Right lobe of liver (tissue), 6 donors: Measurements from ENCODE around the gene LETM1. TPM values are rescaled to one million over a fixed set of nuclear protein-coding genes. Genes with fewer than 3 reads are reported as not detected.

Experiments
- ATAC-seq, 4 donors: fragments of 200-7000 bp; cut with Tn5 transposase; one replicate each; pipeline ENCODE4 v1.9.1; 2020; ENCODE audit warnings: mild to moderate bottlenecking in 4 of 4, moderate library complexity in 4 of 4
- DNase-seq, 3 donors: peaks; one replicate each; pipeline ENCODE4 v3.0.0-alpha.2; 2020
- H3K27ac ChIP-seq, 3 donors: fragments of 200-600 bp; one replicate each; pipeline ENCODE4 v1.8.0; 2022
- H3K27me3 ChIP-seq, 2 donors: fragments of 200-600 bp; one replicate each; pipeline ENCODE4 v1.8.0; 2022
- H3K36me3 ChIP-seq, 4 donors: fragments of 200-600 bp; sonication (generic) in 1 of 4; one replicate each; pipeline versions ENCODE4 v1.5.1 to v1.8.0; 2017 to 2022; ENCODE audit warnings: control low read depth in 1 of 4
- H3K4me1 ChIP-seq, 4 donors: fragments of 200-600 bp; sonication (generic) in 1 of 4; one replicate each; pipeline versions ENCODE4 v1.5.1 to v1.8.0; 2017 to 2022; ENCODE audit warnings: control low read depth in 1 of 4
- H3K4me3 ChIP-seq, 3 donors: fragments of 200-600 bp; one replicate each; pipeline ENCODE4 v1.8.0; 2022
- H3K9me3 ChIP-seq, 4 donors: fragments of 200-600 bp; sonication (generic) in 1 of 4; one replicate each; pipeline versions ENCODE4 v1.5.1 to v1.8.0; 2017 to 2022; ENCODE audit warnings: control low read depth in 1 of 4
- POLR2A ChIP-seq: fragments of 450-650 bp; IDR thresholded peaks from one replicate; pipeline ENCODE4 v1.6.1; 2017; ENCODE audit warnings: antibody characterized with exemption, mild to moderate bottlenecking
- WGBS: methylation state at CpG from one replicate; pipeline ENCODE4 v1.1.6; 2018; ENCODE audit warnings: low coverage, low lambda C conversion rate; ENCODE audit not compliant: insufficient coverage; ENCODE audit errors: missing lambda C conversion rate; 5-methylcytosine and 5-hydroxymethylcytosine counted together
- intact Hi-C, 2 donors: fragments of 100-400 bp; cut with DNase I; formaldehyde crosslinking; loops; one replicate each; pipeline versions ENCODE4 v1.11.2 to v1.14.1; 2022
- total RNA-seq, 6 experiments: library from RNA; depleted of rRNA in 2 of 6; stranded (reverse); fragments of >200 nt in 2 of 6; fragmentation: NEBNext Ultra II Directional in 3 of 6; extraction: Animal tissue kit (Norgen Biotek cat#: 25700) in 3 of 6; gene quantifications; one replicate each; pipeline versions ENCODE4 v1.1.0 to v1.2.4, GENCODE V29; 2016 to 2023
- TF ChIP-seq, protein P1 (sequence below), 4 donors: fragments of 200-600 bp in 3 of 4; fragments of 450-650 bp in 1 of 4; IDR thresholded peaks; one replicate each; pipeline versions ENCODE4 v1.5.1 to v1.8.0; 2016 to 2022; ENCODE audit warnings: antibody characterized with exemption in 4 of 4, mild to moderate bottlenecking in 2 of 4
- donor health status: DM: no; HTN: yes; CAD: no.
- donor health status: DM: no; HTN: no; CAD: no.
- donor health status: DM: no; HTN: no; CAD: no.
- donor health status: DM: no; HTN: yes; CAD: no.
- donor health status: DM: no; HTN: yes; CAD: no.

Gene LETM1
- total RNA-seq, 6 experiments from 2014 or later: 18.1 to 31.0 (median 25.6) TPM

DNA sequence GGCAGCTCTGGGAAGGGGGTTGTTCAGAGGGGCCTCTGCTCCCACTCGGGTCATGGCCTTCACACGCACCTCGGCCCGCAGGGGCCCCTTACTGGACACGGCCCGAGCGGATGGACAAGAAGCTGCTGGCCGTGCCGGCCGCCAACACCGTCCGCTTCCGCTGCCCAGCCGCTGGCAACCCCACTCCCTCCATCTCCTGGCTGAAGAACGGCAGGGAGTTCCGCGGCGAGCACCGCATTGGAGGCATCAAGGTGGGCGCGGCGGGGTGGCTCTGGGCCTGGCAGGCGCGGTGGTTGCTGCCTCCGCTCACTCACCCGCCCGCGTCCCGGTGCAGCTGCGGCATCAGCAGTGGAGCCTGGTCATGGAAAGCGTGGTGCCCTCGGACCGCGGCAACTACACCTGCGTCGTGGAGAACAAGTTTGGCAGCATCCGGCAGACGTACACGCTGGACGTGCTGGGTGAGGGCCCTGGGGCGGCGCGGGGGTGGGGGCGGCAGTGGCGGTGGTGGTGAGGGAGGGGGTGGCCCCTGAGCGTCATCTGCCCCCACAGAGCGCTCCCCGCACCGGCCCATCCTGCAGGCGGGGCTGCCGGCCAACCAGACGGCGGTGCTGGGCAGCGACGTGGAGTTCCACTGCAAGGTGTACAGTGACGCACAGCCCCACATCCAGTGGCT lies 54.5 kb downstream of the LETM1 start:
- intact Hi-C loops: no loop called here
- Histone ChIP-seq H3K27ac (no peak overlapping the region), H3K4me1 (peaks cover 0 to 23% (median 11%) of the 10 kb centered on the region in 4 donors), H3K36me3 (peaks cover 0 to 14% (median 0%) of the 10 kb centered on the region in 4 donors), H3K9me3 (no peaks in the 10 kb centered on the region), H3K27me3 (no peaks in the 10 kb centered on the region), H3K4me3 (no peak overlapping the region)
- ATAC-seq: no peak
- no CpG with 5 or more reads among the region's 56 CpGs for WGBS
- DNase-seq: no peak
- TF ChIP-seq, protein P1, sequence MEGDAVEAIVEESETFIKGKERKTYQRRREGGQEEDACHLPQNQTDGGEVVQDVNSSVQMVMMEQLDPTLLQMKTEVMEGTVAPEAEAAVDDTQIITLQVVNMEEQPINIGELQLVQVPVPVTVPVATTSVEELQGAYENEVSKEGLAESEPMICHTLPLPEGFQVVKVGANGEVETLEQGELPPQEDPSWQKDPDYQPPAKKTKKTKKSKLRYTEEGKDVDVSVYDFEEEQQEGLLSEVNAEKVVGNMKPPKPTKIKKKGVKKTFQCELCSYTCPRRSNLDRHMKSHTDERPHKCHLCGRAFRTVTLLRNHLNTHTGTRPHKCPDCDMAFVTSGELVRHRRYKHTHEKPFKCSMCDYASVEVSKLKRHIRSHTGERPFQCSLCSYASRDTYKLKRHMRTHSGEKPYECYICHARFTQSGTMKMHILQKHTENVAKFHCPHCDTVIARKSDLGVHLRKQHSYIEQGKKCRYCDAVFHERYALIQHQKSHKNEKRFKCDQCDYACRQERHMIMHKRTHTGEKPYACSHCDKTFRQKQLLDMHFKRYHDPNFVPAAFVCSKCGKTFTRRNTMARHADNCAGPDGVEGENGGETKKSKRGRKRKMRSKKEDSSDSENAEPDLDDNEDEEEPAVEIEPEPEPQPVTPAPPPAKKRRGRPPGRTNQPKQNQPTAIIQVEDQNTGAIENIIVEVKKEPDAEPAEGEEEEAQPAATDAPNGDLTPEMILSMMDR (IDR thresholded peaks at IDR 0.05): no peak
- TF ChIP-seq POLR2A: no peak

DNA sequence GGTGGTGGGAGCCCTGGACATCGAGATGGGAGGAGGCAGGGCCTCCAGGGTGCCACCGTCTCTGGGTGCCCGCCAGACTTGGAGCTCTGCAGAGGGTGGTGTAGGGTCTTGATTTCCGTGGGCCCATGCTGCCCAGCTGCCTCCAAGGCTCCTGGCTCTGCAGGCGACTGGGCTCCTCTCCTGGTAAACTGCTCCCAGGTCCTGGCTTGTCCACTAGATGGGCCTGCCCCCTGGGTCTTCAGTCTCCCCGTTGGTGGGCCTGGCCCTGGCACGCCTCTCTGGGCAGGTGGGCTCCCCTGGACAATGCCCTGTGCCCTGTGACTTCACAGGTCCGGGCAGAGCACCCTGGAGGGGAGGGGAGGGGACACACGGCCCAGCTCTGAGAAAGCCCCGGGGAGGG lies 55.2 kb downstream of the LETM1 start:
- WGBS: 80% methylated on average over 1 of the region's 10 CpGs
- Histone ChIP-seq H3K9me3 (no peaks in the 10 kb centered on the region), H3K27me3 (no peaks in the 10 kb centered on the region), H3K4me1 (peaks cover 0 to 29% (median 14%) of the 10 kb centered on the region in 4 donors), H3K27ac (no peak overlapping the region), H3K4me3 (no peak overlapping the region), H3K36me3 (peaks cover 0 to 9% (median 0%) of the 10 kb centered on the region in 4 donors)
- TF ChIP-seq, protein P1 (IDR thresholded peaks at IDR 0.05): no peak
- no peak for TF ChIP-seq POLR2A
- intact Hi-C loops: no loop called here
- DNase-seq (no peak), ATAC-seq (no peak)

DNA sequence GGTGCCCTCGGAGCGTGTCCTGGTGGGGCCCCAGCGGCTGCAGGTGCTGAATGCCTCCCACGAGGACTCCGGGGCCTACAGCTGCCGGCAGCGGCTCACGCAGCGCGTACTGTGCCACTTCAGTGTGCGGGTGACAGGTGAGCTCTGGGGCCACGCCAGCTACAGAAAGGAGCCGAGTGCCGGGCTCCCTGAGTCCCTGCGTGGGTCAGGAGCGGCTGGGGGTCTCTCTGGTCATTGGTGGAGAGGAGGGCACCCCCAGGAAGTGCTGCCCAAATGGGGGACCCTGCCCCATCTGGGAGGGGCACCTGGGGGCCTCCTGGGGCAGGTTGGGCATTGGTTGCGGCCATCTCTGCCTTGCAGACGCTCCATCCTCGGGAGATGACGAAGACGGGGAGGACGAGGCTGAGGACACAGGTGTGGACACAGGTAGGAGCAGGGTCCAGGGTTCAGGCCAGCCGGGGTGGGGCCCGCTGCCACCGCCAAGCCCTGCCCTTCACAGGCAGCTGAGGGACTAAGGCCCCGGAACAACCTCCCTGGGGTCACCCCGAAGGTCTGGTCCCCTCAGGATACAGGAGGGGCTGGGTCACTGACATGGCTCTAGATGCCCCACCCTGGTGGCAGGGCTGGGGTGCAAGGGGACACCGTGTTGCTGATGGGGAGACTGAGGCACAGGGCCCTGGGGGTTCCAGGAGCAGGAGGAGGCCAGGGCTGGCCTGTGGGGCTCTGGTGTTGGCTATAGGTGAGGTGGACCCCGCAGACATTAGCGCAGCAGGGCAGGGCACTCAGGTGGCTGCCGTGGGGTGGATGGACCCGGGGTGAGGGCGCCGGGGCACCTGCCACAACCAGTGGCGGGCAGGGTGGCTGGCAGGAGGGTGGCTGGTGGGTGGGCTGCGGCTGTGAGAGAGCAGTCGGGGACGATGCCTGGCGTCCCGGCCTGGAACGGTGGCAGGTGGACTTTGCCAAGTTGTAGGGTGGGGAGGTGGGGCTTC lies 56.3 kb downstream of the LETM1 start:
- intact Hi-C loops: no loop called here
- no peak overlapping the region for H3K27ac ChIP-seq

More for the DNA sequence above, 56.3 kb downstream of the LETM1 start:
- Histone ChIP-seq H3K9me3 (no peaks in the 10 kb centered on the region), H3K4me3 (no peak overlapping the region), H3K27me3 (no peaks in the 10 kb centered on the region), H3K36me3 (peaks cover 0 to 6% (median 0%) of the 10 kb centered on the region in 4 donors), H3K4me1 (peaks cover 0 to 33% (median 15%) of the 10 kb centered on the region in 4 donors)
- no peak for ATAC-seq
- WGBS: 73% methylated on average over 8 of the region's 41 CpGs
- TF ChIP-seq, protein P1 (IDR thresholded peaks at IDR 0.05): no peak
- TF ChIP-seq POLR2A: no peak
- no peak for DNase-seq
